ENCODE results near the gene ZNF532.

Gene ZNF532

DNA sequence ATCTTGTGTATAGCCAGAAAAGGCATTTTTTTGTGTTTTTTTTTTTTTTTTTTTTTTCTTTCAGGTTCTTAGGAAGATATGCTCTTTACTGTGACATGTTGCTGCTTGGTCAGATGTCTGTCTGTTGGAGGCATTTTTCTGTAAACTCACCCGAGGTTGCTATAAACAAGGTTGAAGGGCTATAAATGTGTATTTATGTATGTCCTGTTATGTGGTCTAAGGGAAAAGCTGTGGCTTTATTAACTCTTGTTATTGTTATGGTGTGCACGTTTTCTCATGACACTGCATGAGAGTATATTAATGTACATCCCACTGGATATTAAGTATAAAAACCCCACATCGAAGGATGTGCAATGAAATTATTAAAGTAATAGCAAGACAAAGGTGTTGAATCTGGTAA, 102.0 kb downstream of the ZNF532 start:
- Histone ChIP-seq H3K36me3 (ENCODE audit: insufficient read depth, low read length) (peaks cover 41% of the 10 kb centered on the region), H3K27ac (no peak overlapping the region; the same call in 1 of the 2 replicates), H3K4me3 (no peak overlapping the region), H3K9ac (ENCODE audit: insufficient read length) (no peak overlapping the region), H3K9me3 (ENCODE audit: low read depth, low read length) (no peaks in the 10 kb centered on the region)
- DNase-seq (ENCODE audit: low read depth, low spot score), result no peak
- TF ChIP-seq FOXP2 (optimal IDR thresholded peaks at IDR 0.05; ENCODE audit: control extremely low read depth, extremely low read length, insufficient read depth), result no peak
- no peak for TF ChIP-seq EZH2 (IDR thresholded peaks at IDR 0.05)
- TF ChIP-seq POLR2AphosphoS5 (IDR thresholded peaks at IDR 0.05; ENCODE audit: borderline replicate concordance, low read depth, low read length), result no peak

DNA sequence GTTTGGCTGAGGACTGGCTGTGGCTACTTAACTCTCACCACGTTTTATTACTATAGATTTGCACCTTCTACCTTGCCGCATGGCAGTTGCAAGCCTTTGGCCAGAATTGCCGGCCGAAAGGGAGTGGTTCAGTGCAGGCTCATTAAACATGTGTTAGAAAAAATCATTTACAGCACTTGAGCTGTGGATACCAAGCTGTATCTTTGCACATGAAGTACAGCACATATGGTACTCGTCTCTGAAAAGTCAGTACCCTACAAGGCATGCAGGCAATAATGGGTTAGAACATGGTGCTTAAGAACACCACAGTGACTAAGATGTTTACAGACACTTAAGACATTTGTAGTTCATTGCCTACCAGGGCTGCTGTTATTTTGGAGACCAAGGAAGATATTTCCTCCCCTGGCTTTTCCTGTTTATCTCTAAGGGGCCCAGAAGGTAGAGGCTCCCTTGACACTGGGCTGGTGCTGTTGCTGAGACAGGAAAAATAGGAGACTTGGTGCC, 103.1 kb downstream of the ZNF532 start:
- peak; percentile 29 for TF ChIP-seq FOXP2 (optimal IDR thresholded peaks at IDR 0.05; ENCODE audit: control extremely low read depth, extremely low read length, insufficient read depth)
- TF ChIP-seq EZH2 (IDR thresholded peaks at IDR 0.05), result no peak
- no peak for DNase-seq (ENCODE audit: low read depth, low spot score)
- Histone ChIP-seq H3K27ac (peak overlapping the region; percentile 69), H3K36me3 (ENCODE audit: insufficient read depth, low read length) (peaks cover 46% of the 10 kb centered on the region), H3K4me3 (no peak overlapping the region), H3K9ac (ENCODE audit: insufficient read length) (no peak overlapping the region), H3K9me3 (ENCODE audit: low read depth, low read length) (no peaks in the 10 kb centered on the region)

- no peak overlapping the region for H3K4me3 ChIP-seq
- H3K36me3 ChIP-seq (ENCODE audit: insufficient read depth, low read length), result peaks cover 55% of the 10 kb centered on the region
- H3K9ac ChIP-seq (ENCODE audit: insufficient read length), result no peak overlapping the region
- H3K9me3 ChIP-seq (ENCODE audit: low read depth, low read length), result no peaks in the 10 kb centered on the region
- 0 out of 2 replicates have a peak overlapping the region, but pooled peaks have one; percentile 31 for H3K27ac ChIP-seq
- DNase-seq (ENCODE audit: low read depth, low spot score), result no peak
- no peak for TF ChIP-seq POLR2AphosphoS5 (IDR thresholded peaks at IDR 0.05; ENCODE audit: borderline replicate concordance, low read depth, low read length)
- TF ChIP-seq EZH2 (IDR thresholded peaks at IDR 0.05), result no peak
- no peak for TF ChIP-seq FOXP2 (optimal IDR thresholded peaks at IDR 0.05; ENCODE audit: control extremely low read depth, extremely low read length, insufficient read depth)
Observed at GRCh38 chr18:58970943-58971790, 106.5 kb downstream of the ZNF532 start.

DNA sequence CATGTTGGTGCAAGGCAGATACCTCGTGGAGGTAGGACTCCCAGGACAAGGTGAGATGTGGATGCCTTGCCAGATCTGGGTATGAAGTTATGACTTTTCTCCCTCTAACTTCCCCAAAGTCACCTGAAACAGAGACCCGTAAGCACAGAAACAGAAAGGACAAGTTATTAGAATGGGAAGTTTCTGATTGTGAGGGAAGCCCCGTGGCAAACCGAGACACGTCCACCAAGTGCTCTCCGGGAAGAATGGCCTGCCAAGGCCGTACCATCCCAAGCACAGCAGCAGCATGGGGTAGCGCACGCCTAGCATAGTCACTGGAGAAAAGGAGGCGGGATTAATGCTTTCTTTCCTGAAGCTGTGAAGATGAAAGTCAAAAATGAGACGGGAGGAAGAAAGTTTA, 110.6 kb downstream of the ZNF532 start:
- 0 out of 2 replicates have a peak overlapping the region, but pooled peaks have one; percentile 50 for H3K27ac ChIP-seq

DNA sequence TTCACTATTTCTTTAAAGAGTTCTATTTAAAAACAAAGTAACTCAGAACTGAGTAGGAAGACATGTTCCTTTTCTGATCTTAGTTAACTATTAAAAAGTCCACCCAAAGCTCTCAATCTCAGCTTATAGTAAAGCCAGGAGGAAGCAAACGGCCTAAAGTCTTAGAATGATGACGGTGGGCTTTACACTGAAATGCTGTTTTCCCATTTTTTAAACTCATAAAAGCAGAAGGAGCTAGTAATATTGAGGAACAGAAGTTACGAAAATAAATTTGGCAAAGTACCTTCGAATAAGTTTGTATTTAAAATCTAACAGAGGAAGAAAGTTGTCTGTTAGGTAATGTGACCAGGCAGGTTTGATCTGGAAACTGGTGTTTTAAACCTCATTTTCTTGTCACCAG, 111.1 kb downstream of the ZNF532 start:
- H3K36me3 ChIP-seq (ENCODE audit: insufficient read depth, low read length), result peaks cover 42% of the 10 kb centered on the region
- DNase-seq (ENCODE audit: low read depth, low spot score), result no peak
- no peak for TF ChIP-seq FOXP2 (optimal IDR thresholded peaks at IDR 0.05; ENCODE audit: control extremely low read depth, extremely low read length, insufficient read depth)
- TF ChIP-seq EZH2 (IDR thresholded peaks at IDR 0.05), result no peak
- no peak for TF ChIP-seq POLR2AphosphoS5 (IDR thresholded peaks at IDR 0.05; ENCODE audit: borderline replicate concordance, low read depth, low read length)
- no peak overlapping the region for H3K9ac ChIP-seq (ENCODE audit: insufficient read length)
- no peaks in the 10 kb centered on the region for H3K9me3 ChIP-seq (ENCODE audit: low read depth, low read length)
- H3K27ac ChIP-seq, result peak overlapping the region; percentile 7; the same call in 1 of the 2 replicates
- H3K4me3 ChIP-seq, result no peak overlapping the region

More for the DNA sequence above, 110.6 kb downstream of the ZNF532 start:
- Histone ChIP-seq H3K9ac (ENCODE audit: insufficient read length) (no peak overlapping the region), H3K4me3 (no peak overlapping the region), H3K9me3 (ENCODE audit: low read depth, low read length) (no peaks in the 10 kb centered on the region), H3K36me3 (ENCODE audit: insufficient read depth, low read length) (peaks cover 42% of the 10 kb centered on the region)
- no peak for DNase-seq (ENCODE audit: low read depth, low spot score)
- no peak for TF ChIP-seq FOXP2 (optimal IDR thresholded peaks at IDR 0.05; ENCODE audit: control extremely low read depth, extremely low read length, insufficient read depth)
- TF ChIP-seq EZH2 (IDR thresholded peaks at IDR 0.05), result no peak
- TF ChIP-seq POLR2AphosphoS5 (IDR thresholded peaks at IDR 0.05; ENCODE audit: borderline replicate concordance, low read depth, low read length), result no peak

DNA sequence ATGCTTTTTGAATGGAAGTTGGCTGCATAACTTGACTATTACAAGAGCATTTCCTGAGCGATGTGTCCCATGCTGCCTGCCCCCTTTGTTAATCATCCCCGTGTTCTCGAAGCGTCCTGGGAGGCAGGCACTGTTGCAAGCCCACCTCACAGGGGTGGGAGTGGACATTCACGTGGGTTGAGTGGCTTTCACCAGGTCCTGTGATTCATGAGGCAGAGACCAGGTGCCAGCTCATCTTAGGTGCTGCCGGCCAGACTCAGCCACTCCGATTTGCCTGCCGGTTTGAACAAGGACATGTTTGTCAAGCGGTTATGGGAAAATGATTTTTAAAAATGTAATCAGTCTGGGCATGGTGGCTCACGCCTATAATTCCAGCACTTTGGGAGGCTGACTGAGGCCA, 112.5 kb downstream of the ZNF532 start:
- peaks cover 38% of the 10 kb centered on the region for H3K36me3 ChIP-seq (ENCODE audit: insufficient read depth, low read length)
- H3K9ac ChIP-seq (ENCODE audit: insufficient read length), result no peak overlapping the region
- no peak for DNase-seq (ENCODE audit: low read depth, low spot score)
- H3K4me3 ChIP-seq, result no peak overlapping the region
- TF ChIP-seq EZH2 (IDR thresholded peaks at IDR 0.05) (no peak), FOXP2 (optimal IDR thresholded peaks at IDR 0.05; ENCODE audit: control extremely low read depth, extremely low read length, insufficient read depth) (no peak), POLR2AphosphoS5 (IDR thresholded peaks at IDR 0.05; ENCODE audit: borderline replicate concordance, low read depth, low read length) (no peak)
- peak overlapping the region; percentile 46; the same call in 1 of the 2 replicates for H3K27ac ChIP-seq
- no peaks in the 10 kb centered on the region for H3K9me3 ChIP-seq (ENCODE audit: low read depth, low read length)

- DNase-seq (ENCODE audit: low read depth, low spot score), result no peak
- Histone ChIP-seq H3K4me3 (no peak overlapping the region), H3K9ac (ENCODE audit: insufficient read length) (no peak overlapping the region), H3K36me3 (ENCODE audit: insufficient read depth, low read length) (peaks cover 35% of the 10 kb centered on the region), H3K27ac (0 out of 2 replicates have a peak overlapping the region, but pooled peaks have one; percentile 40), H3K9me3 (ENCODE audit: low read depth, low read length) (no peaks in the 10 kb centered on the region)
- TF ChIP-seq POLR2AphosphoS5 (IDR thresholded peaks at IDR 0.05; ENCODE audit: borderline replicate concordance, low read depth, low read length), result no peak
Observed at GRCh38 chr18:58977801-58978200, 113.1 kb downstream of the ZNF532 start.

DNA sequence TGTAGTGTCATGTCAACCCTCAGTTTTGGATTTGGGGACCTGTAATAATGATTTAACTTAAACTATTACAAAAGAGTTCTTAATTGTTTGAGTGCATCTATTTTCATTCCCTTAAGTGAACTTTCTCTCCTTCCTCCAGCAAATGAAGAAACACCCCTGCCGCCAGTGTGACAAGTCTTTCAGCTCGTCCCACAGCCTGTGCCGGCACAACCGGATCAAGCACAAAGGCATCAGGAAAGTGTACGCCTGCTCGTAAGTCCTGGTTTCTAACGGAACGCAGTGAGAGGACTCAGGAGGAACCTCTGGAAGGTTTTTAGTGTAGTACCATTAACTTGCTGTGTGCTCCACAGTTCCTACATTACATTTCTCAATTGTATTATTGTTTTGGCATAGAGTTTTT, 114.2 kb downstream of the ZNF532 start:
- no peak for DNase-seq (ENCODE audit: low read depth, low spot score)
- Histone ChIP-seq H3K9me3 (ENCODE audit: low read depth, low read length) (no peaks in the 10 kb centered on the region), H3K27ac (no peak overlapping the region), H3K4me3 (no peak overlapping the region), H3K36me3 (ENCODE audit: insufficient read depth, low read length) (peaks cover 42% of the 10 kb centered on the region), H3K9ac (ENCODE audit: insufficient read length) (no peak overlapping the region)
- TF ChIP-seq EZH2 (IDR thresholded peaks at IDR 0.05) (no peak), POLR2AphosphoS5 (IDR thresholded peaks at IDR 0.05; ENCODE audit: borderline replicate concordance, low read depth, low read length) (no peak), FOXP2 (optimal IDR thresholded peaks at IDR 0.05; ENCODE audit: control extremely low read depth, extremely low read length, insufficient read depth) (no peak)

All from SK-N-MC (cell line).